Mesenchymal stem cell (in vitro differentiated cells and primary cell): ENCODE data around the gene DMWD.

ENCODE experiments used
- DNase-seq: peaks from one replicate; pipeline ENCODE4 v3.0.0-alpha.2; 2013
- H2AFZ ChIP-seq: one replicate; pipeline ENCODE4 v1.6.1; 2013; ENCODE audit warnings: low read depth, mild to moderate bottlenecking, control low read depth, inconsistent platforms, low read length, moderate library complexity
- H2AK5ac ChIP-seq: 2 replicates; pipeline ENCODE4 v1.6.1; 2013; ENCODE audit warnings: low read length, moderate library complexity, mild to moderate bottlenecking, inconsistent platforms; ENCODE audit not compliant: severe bottlenecking
- H2BK120ac ChIP-seq: one replicate; pipeline ENCODE4 v1.6.1; 2013; ENCODE audit warnings: low read depth, mild to moderate bottlenecking, inconsistent platforms, low read length, moderate library complexity
- H2BK12ac ChIP-seq, 2 experiments: one replicate each; pipeline ENCODE4 v1.6.1; 2013; ENCODE audit warnings: inconsistent platforms in 2 of 2, low read length in 2 of 2, mild to moderate bottlenecking in 2 of 2, moderate library complexity in 2 of 2, control low read depth in 1 of 2
- H2BK15ac ChIP-seq: one replicate; pipeline ENCODE4 v1.6.1; 2013; ENCODE audit warnings: mild to moderate bottlenecking, low read depth, inconsistent platforms; ENCODE audit not compliant: poor library complexity, severe bottlenecking
- H2BK5ac ChIP-seq: 2 replicates; pipeline ENCODE4 v1.6.1; 2013; ENCODE audit warnings: low read depth, mild to moderate bottlenecking, low read length, control low read depth, inconsistent platforms; ENCODE audit not compliant: poor library complexity, severe bottlenecking
- H3K14ac ChIP-seq, 2 experiments: one replicate each; pipeline ENCODE4 v1.6.1; 2013; ENCODE audit warnings: inconsistent platforms in 2 of 2, low read length in 2 of 2, control low read depth in 1 of 2, mild to moderate bottlenecking in 1 of 2, moderate library complexity in 1 of 2
- H3K18ac ChIP-seq, 2 experiments: one replicate each; pipeline ENCODE4 v1.6.1; 2013; ENCODE audit warnings: inconsistent platforms in 2 of 2, low read length in 2 of 2, control low read depth in 1 of 2, low read depth in 1 of 2, mild to moderate bottlenecking in 1 of 2
- H3K23ac ChIP-seq, 2 experiments: one replicate each; pipeline ENCODE4 v1.6.1; 2013; ENCODE audit warnings: inconsistent platforms in 2 of 2, low read length in 2 of 2, mild to moderate bottlenecking in 2 of 2, moderate library complexity in 2 of 2, control low read depth in 1 of 2
- H3K27ac ChIP-seq: 2 replicates; pipeline ENCODE4 v1.5.1; 2013; ENCODE audit warnings: mild to moderate bottlenecking, moderate library complexity, low read length, control low read depth, inconsistent platforms; ENCODE audit not compliant: poor library complexity, severe bottlenecking
- H3K27me3 ChIP-seq, 2 experiments: 2 replicates each; pipeline versions ENCODE4 v1.6.1 to v1.7.0; 2013; ENCODE audit warnings: low read length in 2 of 2, mild to moderate bottlenecking in 2 of 2, moderate library complexity in 2 of 2, control low read depth in 1 of 2, inconsistent platforms in 1 of 2; ENCODE audit not compliant: control insufficient read depth in 1 of 2, insufficient read depth in 1 of 2
- H3K36me3 ChIP-seq, 2 experiments: 2 replicates each; pipeline versions ENCODE4 v1.6.1 to v1.7.0; 2013; ENCODE audit warnings: low read length in 2 of 2, control low read depth in 1 of 2, inconsistent platforms in 1 of 2, low read depth in 1 of 2, mild to moderate bottlenecking in 1 of 2; ENCODE audit not compliant: insufficient read depth in 2 of 2, control insufficient read depth in 1 of 2
- H3K4ac ChIP-seq, 2 experiments: one replicate each; pipeline ENCODE4 v1.6.1; 2013; ENCODE audit warnings: inconsistent platforms in 2 of 2, low read length in 2 of 2, mild to moderate bottlenecking in 2 of 2, moderate library complexity in 2 of 2, control low read depth in 1 of 2, low read depth in 1 of 2
- H3K4me1 ChIP-seq: 2 replicates; pipeline ENCODE4 v1.6.1; 2013; ENCODE audit warnings: low read depth, low read length, control low read depth; ENCODE audit not compliant: control insufficient read depth, insufficient read depth
- H3K4me2 ChIP-seq: 2 replicates; pipeline ENCODE4 v1.6.1; 2013; ENCODE audit warnings: low read length, mild to moderate bottlenecking, inconsistent platforms; ENCODE audit not compliant: poor library complexity, severe bottlenecking
- H3K4me3 ChIP-seq, 2 experiments: 2 replicates each; pipeline versions ENCODE4 v1.5.1 to v1.7.0; 2013; ENCODE audit warnings: low read length in 2 of 2, mild to moderate bottlenecking in 2 of 2, control low read depth in 1 of 2, low read depth in 1 of 2; ENCODE audit not compliant: insufficient read depth in 1 of 2
- H3K79me1 ChIP-seq: replicated peaks from 2 replicates; pipeline ENCODE4 v1.6.1; 2013; ENCODE audit warnings: mild to moderate bottlenecking, control low read depth, low read length, inconsistent platforms; ENCODE audit not compliant: poor library complexity, severe bottlenecking
- H3K9ac ChIP-seq: 2 replicates; pipeline ENCODE4 v1.7.0; 2013; ENCODE audit warnings: mild to moderate bottlenecking, low read length, moderate library complexity
- H3K9me3 ChIP-seq: 2 replicates; pipeline ENCODE4 v1.7.0; 2013; ENCODE audit warnings: mild to moderate bottlenecking, low read length; ENCODE audit not compliant: control insufficient read depth
- H4K8ac ChIP-seq: one replicate; pipeline ENCODE4 v1.6.1; 2013; ENCODE audit warnings: inconsistent platforms, mild to moderate bottlenecking, low read length, moderate library complexity
- H4K91ac ChIP-seq: one replicate; pipeline ENCODE4 v1.6.1; 2013; ENCODE audit warnings: mild to moderate bottlenecking, low read length, inconsistent platforms
- WGBS: methylation state at CpG from one replicate; pipeline ENCODE4 v1.1.7; 2013; ENCODE audit warnings: mixed read lengths; 5-methylcytosine and 5-hydroxymethylcytosine counted together

DMWD gene

GRCh38 chr19:45790942-45791341 is 1.7 kb downstream of the DMWD start:
- H2BK5ac ChIP-seq = no peak overlapping the region
- 96% methylated on average over 8 of the region's 8 CpGs for WGBS
- no peak overlapping the region for H2BK12ac ChIP-seq
- H2AFZ ChIP-seq = no peak overlapping the region
- H2BK120ac ChIP-seq = no peak overlapping the region
- H2BK15ac ChIP-seq = no peak overlapping the region
- DNase-seq = no peak
- no peak overlapping the region for H3K4ac ChIP-seq
- peaks cover 20% of the 10 kb centered on the region for H3K79me1 ChIP-seq
- no peak overlapping the region for H2AK5ac ChIP-seq
- H3K18ac ChIP-seq = no peak overlapping the region
- H3K9me3 ChIP-seq = no peaks in the 10 kb centered on the region
- H3K36me3 ChIP-seq = peaks cover 39 to 45% of the 10 kb centered on the region in 2 experiments
- H3K4me2 ChIP-seq = no peak overlapping the region
- H3K14ac ChIP-seq = no peak overlapping the region
- H3K27ac ChIP-seq = no peak overlapping the region
- H3K27me3 ChIP-seq = no peaks in the 10 kb centered on the region
- peaks cover 13% of the 10 kb centered on the region for H3K4me1 ChIP-seq
- H3K23ac ChIP-seq = no peak overlapping the region
- H3K4me3 ChIP-seq = peak overlapping the region in 1 of 2 experiments; percentile 98
- H3K9ac ChIP-seq = no peak overlapping the region
- no peak overlapping the region for H4K91ac ChIP-seq
- no peak overlapping the region for H4K8ac ChIP-seq

GRCh38 chr19:45789035-45789786 is 3.4 kb downstream of the DMWD start:
- Histone ChIP-seq H3K4me1 (peaks cover 18% of the 10 kb centered on the region), H2AK5ac (no peak overlapping the region), H3K9me3 (no peaks in the 10 kb centered on the region), H2BK12ac (no peak overlapping the region), H4K8ac (no peak overlapping the region), H2AFZ (no peak overlapping the region), H3K4ac (no peak overlapping the region), H3K4me2 (no peak overlapping the region), H2BK5ac (no peak overlapping the region), H3K27me3 (no peaks in the 10 kb centered on the region), H3K14ac (no peak overlapping the region), H4K91ac (no peak overlapping the region), H3K9ac (no peak overlapping the region), H2BK15ac (no peak overlapping the region), H3K23ac (no peak overlapping the region), H2BK120ac (no peak overlapping the region), H3K79me1 (peaks cover 32% of the 10 kb centered on the region), H3K36me3 (peaks cover 53 to 61% of the 10 kb centered on the region in 2 experiments), H3K27ac (no peak overlapping the region), H3K4me3 (no peak overlapping the region), H3K18ac (no peak overlapping the region)
- DNase-seq = no peak
- 97% methylated on average over 15 of the region's 15 CpGs for WGBS

- Histone ChIP-seq H2BK120ac (no peak overlapping the region), H3K4me2 (no peak overlapping the region), H3K18ac (no peak overlapping the region), H2BK15ac (no peak overlapping the region), H3K9me3 (no peaks in the 10 kb centered on the region), H3K14ac (no peak overlapping the region), H3K27ac (no peak overlapping the region), H2BK5ac (no peak overlapping the region), H2BK12ac (no peak overlapping the region), H4K91ac (no peak overlapping the region), H3K9ac (no peak overlapping the region), H3K79me1 (peaks cover 36% of the 10 kb centered on the region), H3K4ac (no peak overlapping the region), H3K4me3 (no peak overlapping the region), H4K8ac (no peak overlapping the region), H3K4me1 (peaks cover 37% of the 10 kb centered on the region), H2AFZ (no peak overlapping the region), H2AK5ac (no peak overlapping the region), H3K23ac (no peak overlapping the region), H3K36me3 (peaks cover 53 to 67% of the 10 kb centered on the region in 2 experiments), H3K27me3 (no peaks in the 10 kb centered on the region)
- 97% methylated on average over 21 of the region's 21 CpGs for WGBS
- no peak for DNase-seq
Observed at GRCh38 chr19:45786533-45786894, 6.1 kb downstream of the DMWD start.

- Histone ChIP-seq H3K36me3 (peaks cover 53 to 66% of the 10 kb centered on the region in 2 experiments), H3K14ac (no peak overlapping the region), H4K91ac (no peak overlapping the region), H3K4ac (no peak overlapping the region), H3K27me3 (no peaks in the 10 kb centered on the region), H4K8ac (no peak overlapping the region), H3K9ac (no peak overlapping the region), H2BK5ac (no peak overlapping the region), H3K79me1 (peaks cover 36% of the 10 kb centered on the region), H3K4me3 (no peak overlapping the region), H2AFZ (no peak overlapping the region), H2AK5ac (no peak overlapping the region), H2BK120ac (no peak overlapping the region), H3K27ac (no peak overlapping the region), H3K4me1 (peaks cover 39% of the 10 kb centered on the region), H3K4me2 (no peak overlapping the region), H3K9me3 (no peaks in the 10 kb centered on the region), H2BK15ac (peak overlapping the region; percentile 21), H3K23ac (no peak overlapping the region), H3K18ac (no peak overlapping the region), H2BK12ac (no peak overlapping the region)
- no peak for DNase-seq
- 97% methylated on average over 56 of the region's 57 CpGs for WGBS
Observed at GRCh38 chr19:45785781-45786532, 6.7 kb downstream of the DMWD start.
